HEK293 (cell line): ENCODE data around the gene TRIM9.

Source experiments
- CTCF ChIA-PET: fragments of 350-600 bp; formaldehyde crosslinking; extraction: SDS; loops from one replicate; lab custom pipeline; 2021; ENCODE audit warnings: antibody characterized with exemption; lab: Yijun Ruan, JAX
- POLR2A ChIA-PET: fragments of 300-600 bp; formaldehyde crosslinking; extraction: SDS; loops from one replicate; lab custom pipeline; 2020; ENCODE audit warnings: antibody characterized with exemption, inconsistent platforms; lab: Yijun Ruan, JAX
- H3K27ac ChIP-seq: fragments of 200-500 bp; sonication (Bioruptor generic); 2 replicates; pipeline ENCODE4 v1.5.1; 2014; ENCODE audit warnings: low read depth, low read length, control low read depth, inconsistent platforms; ENCODE audit errors: extremely low read depth
- H3K36me3 ChIP-seq, 2 experiments: fragments of 200-500 bp in 1 of 2; sonication (Bioruptor generic) in 1 of 2; 1 replicate in 1 of 2; 2 replicates in 1 of 2; pipeline ENCODE4 v1.5.1; 2014 to 2017; ENCODE audit warnings: inconsistent platforms in 2 of 2, low read length in 2 of 2; ENCODE audit not compliant: control insufficient read depth in 2 of 2, insufficient read depth in 1 of 2
- H3K4me1 ChIP-seq: fragments of 200-500 bp; sonication (Bioruptor generic); 2 replicates; pipeline ENCODE4 v1.5.1; 2014; ENCODE audit warnings: mild to moderate bottlenecking, low read length, inconsistent platforms; ENCODE audit not compliant: control insufficient read depth, insufficient read depth
- H3K4me3 ChIP-seq: 2 replicates; pipeline ENCODE4 v1.5.1; 2011; ENCODE audit warnings: low read depth, mild to moderate bottlenecking, control low read depth, low read length, moderate library complexity
- H3K9me3 ChIP-seq: fragments of 200-500 bp; sonication (Bioruptor generic); 2 replicates; pipeline ENCODE4 v1.5.1; 2014; ENCODE audit warnings: low read depth, low read length, inconsistent platforms; ENCODE audit not compliant: control insufficient read depth, insufficient read depth
- GLI2 ChIP-seq: fragments of 450-650 bp; formaldehyde crosslinking; IDR thresholded peaks from 2 replicates; pipeline ENCODE4; 2017; ENCODE audit warnings: missing biosample characterization, missing genetic modification characterization, low read depth, borderline replicate concordance
- SCRT2 ChIP-seq: fragments of 450-650 bp; formaldehyde crosslinking; IDR thresholded peaks from 2 replicates; pipeline ENCODE4 v1.5.1; 2016; ENCODE audit warnings: missing biosample characterization, missing genetic modification characterization
- ZNF19 ChIP-seq: fragments of 450-650 bp; formaldehyde crosslinking; IDR thresholded peaks from 2 replicates; pipeline ENCODE4; 2016; ENCODE audit warnings: missing biosample characterization, missing genetic modification characterization, low read depth
- ZNF23 ChIP-seq: fragments of 450-650 bp; formaldehyde crosslinking; IDR thresholded peaks from 2 replicates; pipeline ENCODE4 v1.5.1; 2016; ENCODE audit warnings: missing biosample characterization, missing genetic modification characterization, borderline replicate concordance
- ZNF239 ChIP-seq: fragments of 450-650 bp; formaldehyde crosslinking; IDR thresholded peaks from 2 replicates; pipeline ENCODE4 v1.5.1; 2016; ENCODE audit warnings: missing biosample characterization, missing genetic modification characterization
- ZNF266 ChIP-seq: fragments of 450-650 bp; formaldehyde crosslinking; IDR thresholded peaks from 2 replicates; pipeline ENCODE4 v1.5.1; 2016; ENCODE audit warnings: missing biosample characterization, missing genetic modification characterization, low read depth
- ZNF510 ChIP-seq: fragments of 450-650 bp; formaldehyde crosslinking; IDR thresholded peaks from 2 replicates; pipeline ENCODE4 v1.5.1; 2018; ENCODE audit warnings: mild to moderate bottlenecking, missing genetic modification characterization, missing biosample characterization; ENCODE audit not compliant: insufficient replicate concordance
- ZNF560 ChIP-seq: fragments of 450-650 bp; formaldehyde crosslinking; IDR thresholded peaks from 2 replicates; pipeline ENCODE4 v1.5.1; 2017; ENCODE audit warnings: missing biosample characterization, missing genetic modification characterization, borderline replicate concordance
- ZNF785 ChIP-seq: fragments of 450-650 bp; formaldehyde crosslinking; IDR thresholded peaks from 2 replicates; pipeline ENCODE4 v1.5.1; 2016; ENCODE audit warnings: missing biosample characterization, missing genetic modification characterization
- ZSCAN16 ChIP-seq: fragments of 450-650 bp; formaldehyde crosslinking; IDR thresholded peaks from 2 replicates; pipeline ENCODE4 v1.5.1; 2016; ENCODE audit warnings: missing biosample characterization, missing genetic modification characterization
- TF ChIP-seq, protein P1 (sequence below): fragments of 450-650 bp; formaldehyde crosslinking; IDR thresholded peaks from 2 replicates; pipeline ENCODE4 v1.5.1; 2016; ENCODE audit warnings: missing biosample characterization, missing genetic modification characterization
- TF ChIP-seq, protein P2 (sequence below): fragments of 450-650 bp; formaldehyde crosslinking; IDR thresholded peaks from 2 replicates; pipeline ENCODE4 v1.5.1; 2016; ENCODE audit warnings: missing biosample characterization, missing genetic modification characterization

Gene TRIM9

DNA sequence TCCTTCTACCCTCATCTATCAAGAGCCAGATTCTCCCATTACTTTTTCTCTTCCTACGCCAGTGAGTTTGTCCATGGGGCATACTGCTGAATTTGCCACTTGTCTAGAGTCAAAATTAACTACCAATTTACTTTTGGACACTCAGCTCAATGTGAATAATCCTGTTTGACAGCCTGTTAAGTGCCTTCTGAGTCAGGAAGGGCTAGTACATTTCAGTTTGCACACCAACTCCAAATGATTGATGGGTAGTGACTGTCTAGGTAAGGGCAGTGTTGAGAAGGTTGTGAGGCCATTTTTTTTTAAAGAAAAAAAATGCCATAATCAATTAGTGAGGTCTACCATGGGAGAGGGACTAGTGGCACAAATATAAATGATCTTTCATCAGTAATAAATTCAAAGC, 21.8 kb upstream of the TRIM9 start:
- no peaks in the 10 kb centered on the region for H3K36me3 ChIP-seq
- ChIA-PET POLR2A (no interaction called here), CTCF (interaction anchor here (0.6 kb wide), 1 partner anchor 29 kb away, joined by 3 read pairs; no protein-coding TSS in a partner anchor)
- no peaks in the 10 kb centered on the region for H3K9me3 ChIP-seq
- H3K4me3 ChIP-seq: no peak overlapping the region
- TF ChIP-seq ZNF19 (tag by site-specific recombination) (no peak), ZNF785 (no peak), ZSCAN16 (tag by site-specific recombination) (no peak)
- TF ChIP-seq, protein P1, sequence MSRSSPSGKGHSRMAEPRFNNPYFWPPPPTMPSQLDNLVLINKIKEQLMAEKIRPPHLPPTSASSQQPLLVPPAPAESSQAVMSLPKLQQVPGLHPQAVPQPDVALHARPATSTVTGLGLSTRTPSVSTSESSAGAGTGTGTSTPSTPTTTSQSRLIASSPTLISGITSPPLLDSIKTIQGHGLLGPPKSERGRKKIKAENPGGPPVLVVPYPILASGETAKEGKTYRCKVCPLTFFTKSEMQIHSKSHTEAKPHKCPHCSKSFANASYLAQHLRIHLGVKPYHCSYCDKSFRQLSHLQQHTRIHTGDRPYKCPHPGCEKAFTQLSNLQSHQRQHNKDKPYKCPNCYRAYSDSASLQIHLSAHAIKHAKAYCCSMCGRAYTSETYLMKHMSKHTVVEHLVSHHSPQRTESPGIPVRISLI (tag by site-specific recombination): no peak
- no peak overlapping the region for H3K27ac ChIP-seq
- H3K4me1 ChIP-seq: no peaks in the 10 kb centered on the region; the same call in 1 of the 2 replicates

DNA sequence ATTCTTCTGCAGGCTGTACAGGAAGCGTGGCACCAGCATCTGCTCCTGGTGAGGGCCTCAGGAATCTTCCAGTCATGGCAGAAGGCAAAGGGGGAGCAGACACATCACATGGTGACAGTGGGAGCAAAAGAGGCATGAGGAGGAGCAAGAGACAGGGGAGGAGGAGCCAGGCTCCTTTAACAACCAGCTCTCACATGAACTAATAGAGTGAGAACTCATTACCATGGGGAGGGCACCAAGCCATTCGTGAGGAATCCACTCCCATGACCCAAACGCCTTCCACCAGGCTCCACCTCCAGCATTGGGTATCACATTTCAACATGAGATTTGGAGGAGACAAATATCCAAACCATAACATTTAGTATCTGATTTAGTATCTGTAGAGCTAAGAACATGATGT, 14.7 kb upstream of the TRIM9 start:
- POLR2A ChIA-PET: no interaction called here
- TF ChIP-seq, protein P2, sequence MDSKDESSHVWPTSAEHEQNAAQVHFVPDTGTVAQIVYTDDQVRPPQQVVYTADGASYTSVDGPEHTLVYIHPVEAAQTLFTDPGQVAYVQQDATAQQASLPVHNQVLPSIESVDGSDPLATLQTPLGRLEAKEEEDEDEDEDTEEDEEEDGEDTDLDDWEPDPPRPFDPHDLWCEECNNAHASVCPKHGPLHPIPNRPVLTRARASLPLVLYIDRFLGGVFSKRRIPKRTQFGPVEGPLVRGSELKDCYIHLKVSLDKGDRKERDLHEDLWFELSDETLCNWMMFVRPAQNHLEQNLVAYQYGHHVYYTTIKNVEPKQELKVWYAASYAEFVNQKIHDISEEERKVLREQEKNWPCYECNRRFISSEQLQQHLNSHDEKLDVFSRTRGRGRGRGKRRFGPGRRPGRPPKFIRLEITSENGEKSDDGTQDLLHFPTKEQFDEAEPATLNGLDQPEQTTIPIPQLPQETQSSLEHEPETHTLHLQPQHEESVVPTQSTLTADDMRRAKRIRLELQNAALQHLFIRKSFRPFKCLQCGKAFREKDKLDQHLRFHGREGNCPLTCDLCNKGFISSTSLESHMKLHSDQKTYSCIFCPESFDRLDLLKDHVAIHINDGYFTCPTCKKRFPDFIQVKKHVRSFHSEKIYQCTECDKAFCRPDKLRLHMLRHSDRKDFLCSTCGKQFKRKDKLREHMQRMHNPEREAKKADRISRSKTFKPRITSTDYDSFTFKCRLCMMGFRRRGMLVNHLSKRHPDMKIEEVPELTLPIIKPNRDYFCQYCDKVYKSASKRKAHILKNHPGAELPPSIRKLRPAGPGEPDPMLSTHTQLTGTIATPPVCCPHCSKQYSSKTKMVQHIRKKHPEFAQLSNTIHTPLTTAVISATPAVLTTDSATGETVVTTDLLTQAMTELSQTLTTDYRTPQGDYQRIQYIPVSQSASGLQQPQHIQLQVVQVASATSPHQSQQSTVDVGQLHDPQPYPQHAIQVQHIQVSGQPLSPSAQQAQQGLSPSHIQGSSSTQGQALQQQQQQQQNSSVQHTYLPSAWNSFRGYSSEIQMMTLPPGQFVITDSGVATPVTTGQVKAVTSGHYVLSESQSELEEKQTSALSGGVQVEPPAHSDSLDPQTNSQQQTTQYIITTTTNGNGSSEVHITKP (tag by site-specific recombination): peak; percentile 35
- TF ChIP-seq ZNF23 (no peak), GLI2 (tag by site-specific recombination) (no peak), ZNF266 (tag by site-specific recombination) (no peak), ZNF239 (no peak)
- TF ChIP-seq, all 188 proteins: peak for 1
- H3K36me3 ChIP-seq: no peaks in the 10 kb centered on the region
- H3K9me3 ChIP-seq: no peaks in the 10 kb centered on the region
- H3K4me1 ChIP-seq: no peaks in the 10 kb centered on the region
- CTCF ChIA-PET: no interaction called here
- no peak overlapping the region for H3K27ac ChIP-seq
- H3K4me3 ChIP-seq: no peak overlapping the region

DNA sequence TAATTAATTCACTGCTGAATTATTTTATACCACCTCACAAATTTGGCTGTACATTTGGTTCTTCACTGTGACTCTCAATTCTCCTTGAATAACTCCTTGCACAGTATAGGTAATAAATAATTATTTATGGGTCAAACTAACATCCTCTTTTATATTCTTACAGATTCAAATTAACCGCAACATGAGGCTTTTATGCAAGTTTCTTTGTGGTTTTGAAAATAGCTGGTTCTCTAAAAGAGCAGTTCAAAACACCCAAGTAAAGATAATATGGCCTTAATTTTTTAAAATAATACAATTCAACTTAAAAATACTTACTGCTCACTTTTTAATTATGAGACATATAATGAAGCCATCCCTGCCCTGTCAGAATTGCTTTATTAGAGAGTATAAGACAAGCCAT, 12.9 kb upstream of the TRIM9 start:
- POLR2A ChIA-PET: no interaction called here
- H3K4me3 ChIP-seq: no peak overlapping the region
- CTCF ChIA-PET: interaction anchor here (0.6 to 0.8 kb wide), 2 partner anchors 13 to 1256 kb away, joined by 3 read pairs; partner anchors contain the start of gene TRIM9
- H3K4me1 ChIP-seq: no peaks in the 10 kb centered on the region
- H3K9me3 ChIP-seq: no peaks in the 10 kb centered on the region
- H3K27ac ChIP-seq: no peak overlapping the region
- TF ChIP-seq ZNF560 (tag by site-specific recombination): no peak
- no peaks in the 10 kb centered on the region for H3K36me3 ChIP-seq

DNA sequence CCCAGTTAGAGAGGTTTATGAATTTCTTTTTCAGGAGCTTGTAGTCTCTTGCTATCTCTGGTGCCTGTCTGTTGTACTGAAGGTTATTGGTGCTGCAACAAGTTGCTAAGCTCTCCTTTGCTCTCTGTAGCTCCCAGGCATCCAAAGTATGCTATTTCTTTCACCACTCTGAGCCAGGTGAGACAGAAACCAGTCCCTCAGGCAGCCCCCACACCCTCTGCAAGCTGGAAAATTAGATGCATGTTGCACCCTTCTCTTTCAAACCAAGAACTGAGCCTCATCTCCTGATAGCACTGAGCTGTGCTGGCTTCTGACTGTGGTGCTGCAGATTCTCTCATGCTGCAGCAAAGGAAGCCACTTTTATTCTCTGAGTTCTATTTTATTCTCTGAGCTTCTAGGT, 9.6 kb upstream of the TRIM9 start:
- Histone ChIP-seq H3K4me3 (no peak overlapping the region), H3K4me1 (no peaks in the 10 kb centered on the region), H3K27ac (no peak overlapping the region)
- ChIA-PET CTCF (interaction anchor here (1.0 kb wide), 1 partner anchor 77 kb away, joined by 3 read pairs; no protein-coding TSS in a partner anchor), POLR2A (interaction anchor here (0.9 to 1.6 kb wide), 2 partner anchors 8 to 9 kb away, joined by 4 to 11 read pairs; partner anchors contain the start of gene TRIM9)
- no peak for TF ChIP-seq ZNF510 (tag by site-specific recombination)
- peak; percentile 79 for TF ChIP-seq SCRT2 (tag by site-specific recombination)
- TF ChIP-seq, all 188 proteins: peak for 1
- Histone ChIP-seq H3K9me3 (no peaks in the 10 kb centered on the region), H3K36me3 (no peaks in the 10 kb centered on the region)
